ENCODE results near the gene RHNO1. TPM values are rescaled to one million over a fixed set of nuclear protein-coding genes. Genes with fewer than 3 reads are reported as not detected.

The RHNO1 gene
- total RNA-seq, 1 experiment from 2014 or later = 77.9 TPM

DNA sequence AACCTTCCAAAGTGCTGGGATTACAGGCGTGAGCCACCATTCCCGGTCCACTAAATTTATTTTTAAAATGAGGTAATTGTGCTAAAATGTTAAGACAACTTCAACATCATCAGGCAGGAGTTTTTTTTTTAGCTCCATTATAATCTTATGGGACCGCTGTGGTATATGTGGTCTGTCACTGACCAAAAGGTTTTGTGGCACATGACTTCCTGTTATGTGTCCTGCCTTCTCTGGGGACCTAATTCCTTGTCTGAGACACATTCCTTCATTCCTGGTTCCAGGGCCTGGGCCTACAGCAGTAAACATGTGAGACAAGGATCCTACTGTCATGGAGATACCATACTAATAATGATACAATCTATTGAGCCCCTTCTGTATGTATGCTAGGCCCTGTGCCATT lies 25.1 kb upstream of the RHNO1 start:
- TF ChIP-seq, protein P1, sequence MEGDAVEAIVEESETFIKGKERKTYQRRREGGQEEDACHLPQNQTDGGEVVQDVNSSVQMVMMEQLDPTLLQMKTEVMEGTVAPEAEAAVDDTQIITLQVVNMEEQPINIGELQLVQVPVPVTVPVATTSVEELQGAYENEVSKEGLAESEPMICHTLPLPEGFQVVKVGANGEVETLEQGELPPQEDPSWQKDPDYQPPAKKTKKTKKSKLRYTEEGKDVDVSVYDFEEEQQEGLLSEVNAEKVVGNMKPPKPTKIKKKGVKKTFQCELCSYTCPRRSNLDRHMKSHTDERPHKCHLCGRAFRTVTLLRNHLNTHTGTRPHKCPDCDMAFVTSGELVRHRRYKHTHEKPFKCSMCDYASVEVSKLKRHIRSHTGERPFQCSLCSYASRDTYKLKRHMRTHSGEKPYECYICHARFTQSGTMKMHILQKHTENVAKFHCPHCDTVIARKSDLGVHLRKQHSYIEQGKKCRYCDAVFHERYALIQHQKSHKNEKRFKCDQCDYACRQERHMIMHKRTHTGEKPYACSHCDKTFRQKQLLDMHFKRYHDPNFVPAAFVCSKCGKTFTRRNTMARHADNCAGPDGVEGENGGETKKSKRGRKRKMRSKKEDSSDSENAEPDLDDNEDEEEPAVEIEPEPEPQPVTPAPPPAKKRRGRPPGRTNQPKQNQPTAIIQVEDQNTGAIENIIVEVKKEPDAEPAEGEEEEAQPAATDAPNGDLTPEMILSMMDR (conservative IDR thresholded peaks at IDR 0.05) = no peak
- no peak for TF ChIP-seq EZH2 (IDR thresholded peaks at IDR 0.05; ENCODE audit: low read depth)
- Histone ChIP-seq H4K20me1 (ENCODE audit: insufficient read depth) (no peaks in the 10 kb centered on the region), H3K79me2 (ENCODE audit: low read depth) (no peaks in the 10 kb centered on the region), H3K27me3 (ENCODE audit: insufficient read depth, low read depth) (no peaks in the 10 kb centered on the region), H3K4me3 (no peak overlapping the region), H3K4me1 (replicated peaks; ENCODE audit: insufficient read depth) (no peaks in the 10 kb centered on the region), H3K36me3 (ENCODE audit: low read depth) (no peaks in the 10 kb centered on the region), H3F3A (ENCODE audit: insufficient read depth, low read depth) (0 out of 2 replicates have a peak, but pooled peaks cover 2% of the 10 kb centered on the region), H2AFZ (no peak overlapping the region), H3K9me3 (ENCODE audit: insufficient read depth, low read depth) (no peaks in the 10 kb centered on the region), H3K27ac (no peak overlapping the region), H3K9me2 (ENCODE audit: insufficient read depth) (no peaks in the 10 kb centered on the region), H3K4me2 (no peak overlapping the region)
- BruUV-seq (replicated peaks) = no TSS peak
- no peak for DNase-seq
- CTCF ChIA-PET = interaction anchor here (0.6 to 0.7 kb wide), 2 partner anchors 12 to 110 kb away, joined by 3 read pairs; no protein-coding TSS in a partner anchor
- POLR2A ChIA-PET (ENCODE audit: unreplicated experiment) = interaction anchor here (0.6 kb wide), 1 partner anchor 40 kb away, joined by 5 read pairs; no protein-coding TSS in a partner anchor
- intact Hi-C loops (cut with micrococcal nuclease; ENCODE audit: unreplicated experiment) = no loop called here

DNA sequence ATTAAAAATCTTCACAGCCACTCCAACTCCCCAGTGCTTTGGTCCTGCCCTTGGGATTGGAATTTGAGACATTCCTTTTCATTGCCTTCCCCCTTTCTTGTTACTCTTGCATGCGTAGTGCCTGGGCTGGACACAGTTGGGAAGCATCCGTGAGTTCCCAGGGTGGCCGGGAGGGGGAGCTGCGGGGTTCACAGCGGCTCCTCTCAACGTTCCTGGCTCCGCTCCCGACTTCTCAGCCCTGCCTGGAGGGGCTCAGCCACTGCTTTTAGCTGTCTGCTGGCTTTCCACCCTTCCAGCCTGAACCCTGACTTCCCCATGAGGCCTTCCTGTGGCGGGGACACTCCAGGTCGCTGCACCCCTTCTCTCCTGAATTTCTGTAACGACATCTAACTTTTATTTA lies 23.4 kb upstream of the RHNO1 start:
- intact Hi-C loops (cut with micrococcal nuclease; ENCODE audit: unreplicated experiment) = no loop called here
- Histone ChIP-seq H3K79me2 (ENCODE audit: low read depth) (no peaks in the 10 kb centered on the region), H3K4me3 (no peak overlapping the region), H3K9me3 (ENCODE audit: insufficient read depth, low read depth) (no peaks in the 10 kb centered on the region), H3F3A (ENCODE audit: insufficient read depth, low read depth) (peaks cover 2% of the 10 kb centered on the region; the same call in 1 of the 2 replicates), H3K9me2 (ENCODE audit: insufficient read depth) (no peaks in the 10 kb centered on the region), H3K36me3 (ENCODE audit: low read depth) (no peaks in the 10 kb centered on the region), H3K4me1 (replicated peaks; ENCODE audit: insufficient read depth) (no peaks in the 10 kb centered on the region), H3K4me2 (no peak overlapping the region), H4K20me1 (ENCODE audit: insufficient read depth) (no peaks in the 10 kb centered on the region), H2AFZ (no peak overlapping the region), H3K27ac (no peak overlapping the region), H3K27me3 (ENCODE audit: insufficient read depth, low read depth) (no peaks in the 10 kb centered on the region)
- TF ChIP-seq, protein P1 (conservative IDR thresholded peaks at IDR 0.05) = peak; percentile 80
- TF ChIP-seq EZH2 (IDR thresholded peaks at IDR 0.05; ENCODE audit: low read depth) = no peak
- POLR2A ChIA-PET (ENCODE audit: unreplicated experiment) = interaction anchor here (0.7 kb wide), 1 partner anchor 332 kb away, joined by 24 read pairs; no protein-coding TSS in a partner anchor
- BruUV-seq (replicated peaks) = no TSS peak
- DNase-seq = peak in 1 of 2 experiments; percentile 79
- CTCF ChIA-PET = interaction anchor here (0.7 to 1.5 kb wide), 5 partner anchors 11 to 425 kb away, joined by 3 to 4 read pairs (median 4); no protein-coding TSS in a partner anchor

GRCh38 chr12:2854669-2855453 lies 22.2 kb upstream of the RHNO1 start:
- ChIA-PET POLR2A (ENCODE audit: unreplicated experiment) (no interaction called here), CTCF (interaction anchor here (1.0 to 1.5 kb wide), 3 partner anchors 12 to 187 kb away, joined by 3 to 4 read pairs (median 4); no protein-coding TSS in a partner anchor)
- Histone ChIP-seq H3K9me2 (ENCODE audit: insufficient read depth) (no peaks in the 10 kb centered on the region), H4K20me1 (ENCODE audit: insufficient read depth) (no peaks in the 10 kb centered on the region), H3K27me3 (ENCODE audit: insufficient read depth, low read depth) (no peaks in the 10 kb centered on the region), H2AFZ (no peak overlapping the region), H3K79me2 (ENCODE audit: low read depth) (no peaks in the 10 kb centered on the region), H3K4me1 (replicated peaks; ENCODE audit: insufficient read depth) (no peaks in the 10 kb centered on the region), H3F3A (ENCODE audit: insufficient read depth, low read depth) (peaks cover 2% of the 10 kb centered on the region; the same call in 1 of the 2 replicates), H3K27ac (no peak overlapping the region), H3K36me3 (ENCODE audit: low read depth) (0 out of 2 replicates have a peak, but pooled peaks cover 3% of the 10 kb centered on the region), H3K4me2 (no peak overlapping the region), H3K4me3 (no peak overlapping the region), H3K9me3 (ENCODE audit: insufficient read depth, low read depth) (no peaks in the 10 kb centered on the region)
- TF ChIP-seq, protein P1 (conservative IDR thresholded peaks at IDR 0.05) = no peak
- no peak for TF ChIP-seq EZH2 (IDR thresholded peaks at IDR 0.05; ENCODE audit: low read depth)
- BruUV-seq (replicated peaks) = no TSS peak
- DNase-seq = no peak
- intact Hi-C loops (cut with micrococcal nuclease; ENCODE audit: unreplicated experiment) = no loop called here
